ENCODE data around the gene TALDO1. TPM values are rescaled to one million over a fixed set of nuclear protein-coding genes. Genes with fewer than 3 reads are reported as not detected.

TALDO1 gene
- total RNA-seq, 1 experiment from 2014 or later: 314 TPM

DNA sequence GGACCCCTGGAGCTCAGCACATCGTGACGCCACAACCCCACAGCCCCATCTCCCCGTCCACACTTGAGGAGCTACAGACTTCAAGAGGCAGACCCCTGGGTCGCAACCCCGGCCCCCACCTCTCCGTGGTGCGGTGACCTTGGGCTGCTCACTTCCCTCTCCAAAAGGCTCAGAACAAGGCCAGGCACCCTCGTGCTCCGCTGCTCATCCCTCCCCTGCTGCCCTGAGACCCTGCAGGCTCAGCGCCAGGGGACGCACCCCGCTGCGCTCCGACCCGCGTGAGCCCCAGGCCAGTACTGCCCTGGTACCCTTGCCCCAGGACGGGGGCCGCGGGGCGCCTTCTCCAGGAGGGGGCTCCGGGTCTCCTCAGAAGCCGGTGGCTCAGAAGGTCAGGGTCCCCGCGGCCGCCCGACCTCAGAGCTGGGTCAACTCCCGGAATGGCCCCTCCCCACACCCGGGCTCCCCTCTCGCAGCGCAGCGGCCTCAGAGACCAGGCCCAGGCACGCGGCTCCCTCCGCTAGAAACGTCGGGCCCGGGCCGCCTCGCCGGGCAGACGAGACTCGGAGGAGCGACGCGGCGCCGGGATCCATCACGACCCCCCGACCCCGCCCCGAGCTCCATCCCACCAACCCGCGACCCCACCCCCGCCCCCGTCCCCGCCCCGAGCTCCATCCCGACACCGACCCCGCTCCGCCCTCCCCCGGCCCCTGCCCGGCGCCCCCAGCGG is 29.5 kb downstream of the TALDO1 start (continued):
- TF ChIP-seq, protein P1, sequence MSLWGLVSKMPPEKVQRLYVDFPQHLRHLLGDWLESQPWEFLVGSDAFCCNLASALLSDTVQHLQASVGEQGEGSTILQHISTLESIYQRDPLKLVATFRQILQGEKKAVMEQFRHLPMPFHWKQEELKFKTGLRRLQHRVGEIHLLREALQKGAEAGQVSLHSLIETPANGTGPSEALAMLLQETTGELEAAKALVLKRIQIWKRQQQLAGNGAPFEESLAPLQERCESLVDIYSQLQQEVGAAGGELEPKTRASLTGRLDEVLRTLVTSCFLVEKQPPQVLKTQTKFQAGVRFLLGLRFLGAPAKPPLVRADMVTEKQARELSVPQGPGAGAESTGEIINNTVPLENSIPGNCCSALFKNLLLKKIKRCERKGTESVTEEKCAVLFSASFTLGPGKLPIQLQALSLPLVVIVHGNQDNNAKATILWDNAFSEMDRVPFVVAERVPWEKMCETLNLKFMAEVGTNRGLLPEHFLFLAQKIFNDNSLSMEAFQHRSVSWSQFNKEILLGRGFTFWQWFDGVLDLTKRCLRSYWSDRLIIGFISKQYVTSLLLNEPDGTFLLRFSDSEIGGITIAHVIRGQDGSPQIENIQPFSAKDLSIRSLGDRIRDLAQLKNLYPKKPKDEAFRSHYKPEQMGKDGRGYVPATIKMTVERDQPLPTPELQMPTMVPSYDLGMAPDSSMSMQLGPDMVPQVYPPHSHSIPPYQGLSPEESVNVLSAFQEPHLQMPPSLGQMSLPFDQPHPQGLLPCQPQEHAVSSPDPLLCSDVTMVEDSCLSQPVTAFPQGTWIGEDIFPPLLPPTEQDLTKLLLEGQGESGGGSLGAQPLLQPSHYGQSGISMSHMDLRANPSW (CRISPR knock-in tag; conservative IDR thresholded peaks at IDR 0.05; ENCODE audit: low read depth): no peak
- TF ChIP-seq, protein P2, sequence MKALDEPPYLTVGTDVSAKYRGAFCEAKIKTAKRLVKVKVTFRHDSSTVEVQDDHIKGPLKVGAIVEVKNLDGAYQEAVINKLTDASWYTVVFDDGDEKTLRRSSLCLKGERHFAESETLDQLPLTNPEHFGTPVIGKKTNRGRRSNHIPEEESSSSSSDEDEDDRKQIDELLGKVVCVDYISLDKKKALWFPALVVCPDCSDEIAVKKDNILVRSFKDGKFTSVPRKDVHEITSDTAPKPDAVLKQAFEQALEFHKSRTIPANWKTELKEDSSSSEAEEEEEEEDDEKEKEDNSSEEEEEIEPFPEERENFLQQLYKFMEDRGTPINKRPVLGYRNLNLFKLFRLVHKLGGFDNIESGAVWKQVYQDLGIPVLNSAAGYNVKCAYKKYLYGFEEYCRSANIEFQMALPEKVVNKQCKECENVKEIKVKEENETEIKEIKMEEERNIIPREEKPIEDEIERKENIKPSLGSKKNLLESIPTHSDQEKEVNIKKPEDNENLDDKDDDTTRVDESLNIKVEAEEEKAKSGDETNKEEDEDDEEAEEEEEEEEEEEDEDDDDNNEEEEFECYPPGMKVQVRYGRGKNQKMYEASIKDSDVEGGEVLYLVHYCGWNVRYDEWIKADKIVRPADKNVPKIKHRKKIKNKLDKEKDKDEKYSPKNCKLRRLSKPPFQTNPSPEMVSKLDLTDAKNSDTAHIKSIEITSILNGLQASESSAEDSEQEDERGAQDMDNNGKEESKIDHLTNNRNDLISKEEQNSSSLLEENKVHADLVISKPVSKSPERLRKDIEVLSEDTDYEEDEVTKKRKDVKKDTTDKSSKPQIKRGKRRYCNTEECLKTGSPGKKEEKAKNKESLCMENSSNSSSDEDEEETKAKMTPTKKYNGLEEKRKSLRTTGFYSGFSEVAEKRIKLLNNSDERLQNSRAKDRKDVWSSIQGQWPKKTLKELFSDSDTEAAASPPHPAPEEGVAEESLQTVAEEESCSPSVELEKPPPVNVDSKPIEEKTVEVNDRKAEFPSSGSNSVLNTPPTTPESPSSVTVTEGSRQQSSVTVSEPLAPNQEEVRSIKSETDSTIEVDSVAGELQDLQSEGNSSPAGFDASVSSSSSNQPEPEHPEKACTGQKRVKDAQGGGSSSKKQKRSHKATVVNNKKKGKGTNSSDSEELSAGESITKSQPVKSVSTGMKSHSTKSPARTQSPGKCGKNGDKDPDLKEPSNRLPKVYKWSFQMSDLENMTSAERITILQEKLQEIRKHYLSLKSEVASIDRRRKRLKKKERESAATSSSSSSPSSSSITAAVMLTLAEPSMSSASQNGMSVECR (CRISPR knock-in tag; IDR thresholded peaks at IDR 0.05; ENCODE audit: borderline replicate concordance): peak; percentile 49; the same call in 1 of the 2 replicates
- no peak for TF ChIP-seq ZNF219 (CRISPR knock-in tag; IDR thresholded peaks at IDR 0.05; ENCODE audit: borderline replicate concordance)
- TF ChIP-seq, protein P3, sequence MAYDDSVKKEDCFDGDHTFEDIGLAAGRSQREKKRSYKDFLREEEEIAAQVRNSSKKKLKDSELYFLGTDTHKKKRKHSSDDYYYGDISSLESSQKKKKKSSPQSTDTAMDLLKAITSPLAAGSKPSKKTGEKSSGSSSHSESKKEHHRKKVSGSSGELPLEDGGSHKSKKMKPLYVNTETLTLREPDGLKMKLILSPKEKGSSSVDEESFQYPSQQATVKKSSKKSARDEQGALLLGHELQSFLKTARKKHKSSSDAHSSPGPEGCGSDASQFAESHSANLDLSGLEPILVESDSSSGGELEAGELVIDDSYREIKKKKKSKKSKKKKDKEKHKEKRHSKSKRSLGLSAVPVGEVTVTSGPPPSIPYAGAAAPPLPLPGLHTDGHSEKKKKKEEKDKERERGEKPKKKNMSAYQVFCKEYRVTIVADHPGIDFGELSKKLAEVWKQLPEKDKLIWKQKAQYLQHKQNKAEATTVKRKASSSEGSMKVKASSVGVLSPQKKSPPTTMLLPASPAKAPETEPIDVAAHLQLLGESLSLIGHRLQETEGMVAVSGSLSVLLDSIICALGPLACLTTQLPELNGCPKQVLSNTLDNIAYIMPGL (CRISPR knock-in tag; IDR thresholded peaks at IDR 0.05): 0 out of 2 replicates have a peak, but pooled peaks have one; percentile 6
- TF ChIP-seq, protein P4, sequence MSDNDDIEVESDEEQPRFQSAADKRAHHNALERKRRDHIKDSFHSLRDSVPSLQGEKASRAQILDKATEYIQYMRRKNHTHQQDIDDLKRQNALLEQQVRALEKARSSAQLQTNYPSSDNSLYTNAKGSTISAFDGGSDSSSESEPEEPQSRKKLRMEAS (CRISPR knock-in tag; IDR thresholded peaks at IDR 0.05): peak; percentile 55; the same call in 1 of the 2 replicates
- 0 out of 2 replicates have a peak, but pooled peaks have one; percentile 65 for TF ChIP-seq JUN (CRISPR knock-in tag; IDR thresholded peaks at IDR 0.05)
- TF ChIP-seq ZNF423 (CRISPR knock-in tag; IDR thresholded peaks at IDR 0.05): peak; percentile 58; the same call in 1 of the 2 replicates

DNA sequence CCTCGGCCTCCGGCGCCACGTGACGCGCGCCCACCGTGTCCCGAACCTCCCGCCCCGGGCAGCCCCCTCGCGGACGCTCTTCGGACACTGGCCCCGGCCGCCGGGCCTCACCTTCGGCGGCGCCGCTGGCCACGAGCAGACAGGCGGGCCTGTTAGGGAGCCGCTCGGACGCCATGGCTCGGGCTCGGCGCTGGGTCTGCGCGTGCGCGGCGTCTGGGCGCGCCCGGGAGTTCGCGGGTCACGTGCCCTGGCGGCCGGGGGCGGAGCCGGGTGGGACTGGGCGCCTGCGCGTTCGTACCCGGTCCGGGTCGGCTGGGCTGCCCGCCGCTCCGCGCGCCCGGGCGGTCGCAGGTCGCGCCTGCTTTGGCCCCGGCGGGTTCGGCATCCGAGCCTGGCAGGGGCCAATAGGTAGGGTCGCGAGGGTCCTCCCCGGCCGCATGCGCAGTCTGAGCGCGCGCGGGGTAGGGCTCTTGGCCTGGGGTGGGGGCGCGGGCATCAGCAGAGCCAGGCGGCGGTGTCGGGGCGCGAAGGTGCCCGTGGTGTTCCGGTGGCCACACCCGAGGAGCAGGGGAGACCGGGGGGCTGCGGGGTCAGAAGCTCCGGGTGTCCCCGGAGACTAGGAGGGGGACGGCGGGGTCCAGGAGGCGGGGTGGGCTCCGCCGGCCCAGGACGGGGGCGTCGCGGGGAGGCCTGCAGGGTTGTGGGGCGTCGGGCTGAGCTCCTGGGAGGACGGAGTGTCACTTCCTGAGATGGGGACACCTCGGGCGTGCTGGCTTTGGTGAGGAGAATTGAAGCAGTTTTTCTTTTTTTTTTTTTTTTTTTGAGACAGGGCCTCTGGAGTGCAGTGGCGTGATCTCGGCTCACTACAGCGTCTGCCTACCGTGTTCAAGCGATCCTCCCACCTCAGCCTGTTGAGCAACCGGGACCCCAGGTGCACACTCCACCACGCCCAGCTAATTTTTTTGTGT is 30.3 kb downstream of the TALDO1 start, which contains the start of gene GATD1:
Gene GATD1, minus strand, starts transcription at position 200 of the 968 bp plus-strand sequence. Its CDS starts 25 bp downstream, at position 175.
- DNase-seq (ENCODE audit: low spot score) (peak; percentile 94), ATAC-seq (peak; percentile 71)
- Mint-ChIP-seq H3K27me3 (ENCODE audit: low read depth) (no peaks in the 10 kb centered on the region), H3K36me3 (peaks cover 9% of the 10 kb centered on the region; the same call in 1 of the 2 replicates), H3K9me3 (no peaks in the 10 kb centered on the region), H3K4me3 (peak within 1 kb of the TSS; percentile 88), H3K27ac (peak within 1 kb of the TSS; percentile 83), H3K4me1 (peaks cover 25% of the 10 kb centered on the region)
- POLR2A ChIA-PET: interaction anchor here (0.6 to 2.3 kb wide), 8 partner anchors 14 to 145 kb away, joined by 3 to 10 read pairs (median 4); partner anchors contain the start of genes PIDD1 and TALDO1
- CTCF ChIA-PET: interaction anchor here (0.7 to 2.3 kb wide), 14 partner anchors 9 to 169 kb away, joined by 3 to 12 read pairs (median 4); partner anchors contain the start of genes CEND1, PNPLA2, TALDO1 and TMEM80
- TF ChIP-seq FOXP1 (CRISPR knock-in tag; IDR thresholded peaks at IDR 0.05; ENCODE audit: borderline replicate concordance) (0 out of 2 replicates have a peak, but pooled peaks have one; percentile 62), CBFB (CRISPR knock-in tag; IDR thresholded peaks at IDR 0.05; ENCODE audit: low read depth) (0 out of 2 replicates have a peak, but pooled peaks have one; percentile 44), OVOL2 (CRISPR knock-in tag; IDR thresholded peaks at IDR 0.05; ENCODE audit: borderline replicate concordance) (no peak), SOX15 (CRISPR knock-in tag; IDR thresholded peaks at IDR 0.05) (no peak), ELF4 (CRISPR knock-in tag; IDR thresholded peaks at IDR 0.05; ENCODE audit: low read depth) (peak; percentile 51; the same call in 1 of the 2 replicates), JUN (CRISPR knock-in tag; IDR thresholded peaks at IDR 0.05) (0 out of 2 replicates have a peak, but pooled peaks have one; percentile 2), NR1H2 (CRISPR knock-in tag; IDR thresholded peaks at IDR 0.05) (no peak), JAZF1 (CRISPR knock-in tag; IDR thresholded peaks at IDR 0.05) (no peak)
- TF ChIP-seq, protein P5, sequence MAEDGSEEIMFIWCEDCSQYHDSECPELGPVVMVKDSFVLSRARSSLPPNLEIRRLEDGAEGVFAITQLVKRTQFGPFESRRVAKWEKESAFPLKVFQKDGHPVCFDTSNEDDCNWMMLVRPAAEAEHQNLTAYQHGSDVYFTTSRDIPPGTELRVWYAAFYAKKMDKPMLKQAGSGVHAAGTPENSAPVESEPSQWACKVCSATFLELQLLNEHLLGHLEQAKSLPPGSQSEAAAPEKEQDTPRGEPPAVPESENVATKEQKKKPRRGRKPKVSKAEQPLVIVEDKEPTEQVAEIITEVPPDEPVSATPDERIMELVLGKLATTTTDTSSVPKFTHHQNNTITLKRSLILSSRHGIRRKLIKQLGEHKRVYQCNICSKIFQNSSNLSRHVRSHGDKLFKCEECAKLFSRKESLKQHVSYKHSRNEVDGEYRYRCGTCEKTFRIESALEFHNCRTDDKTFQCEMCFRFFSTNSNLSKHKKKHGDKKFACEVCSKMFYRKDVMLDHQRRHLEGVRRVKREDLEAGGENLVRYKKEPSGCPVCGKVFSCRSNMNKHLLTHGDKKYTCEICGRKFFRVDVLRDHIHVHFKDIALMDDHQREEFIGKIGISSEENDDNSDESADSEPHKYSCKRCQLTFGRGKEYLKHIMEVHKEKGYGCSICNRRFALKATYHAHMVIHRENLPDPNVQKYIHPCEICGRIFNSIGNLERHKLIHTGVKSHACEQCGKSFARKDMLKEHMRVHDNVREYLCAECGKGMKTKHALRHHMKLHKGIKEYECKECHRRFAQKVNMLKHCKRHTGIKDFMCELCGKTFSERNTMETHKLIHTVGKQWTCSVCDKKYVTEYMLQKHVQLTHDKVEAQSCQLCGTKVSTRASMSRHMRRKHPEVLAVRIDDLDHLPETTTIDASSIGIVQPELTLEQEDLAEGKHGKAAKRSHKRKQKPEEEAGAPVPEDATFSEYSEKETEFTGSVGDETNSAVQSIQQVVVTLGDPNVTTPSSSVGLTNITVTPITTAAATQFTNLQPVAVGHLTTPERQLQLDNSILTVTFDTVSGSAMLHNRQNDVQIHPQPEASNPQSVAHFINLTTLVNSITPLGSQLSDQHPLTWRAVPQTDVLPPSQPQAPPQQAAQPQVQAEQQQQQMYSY (CRISPR knock-in tag; IDR thresholded peaks at IDR 0.05): no peak
- TF ChIP-seq, protein P6, sequence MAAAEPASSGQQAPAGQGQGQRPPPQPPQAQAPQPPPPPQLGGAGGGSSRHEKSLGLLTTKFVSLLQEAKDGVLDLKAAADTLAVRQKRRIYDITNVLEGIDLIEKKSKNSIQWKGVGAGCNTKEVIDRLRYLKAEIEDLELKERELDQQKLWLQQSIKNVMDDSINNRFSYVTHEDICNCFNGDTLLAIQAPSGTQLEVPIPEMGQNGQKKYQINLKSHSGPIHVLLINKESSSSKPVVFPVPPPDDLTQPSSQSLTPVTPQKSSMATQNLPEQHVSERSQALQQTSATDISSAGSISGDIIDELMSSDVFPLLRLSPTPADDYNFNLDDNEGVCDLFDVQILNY (CRISPR knock-in tag; IDR thresholded peaks at IDR 0.05): peak; percentile 91

Measured in WTC11 (cell line).